K562 (cell line): ENCODE data around the gene KCP. TPM values are rescaled to one million over a fixed set of nuclear protein-coding genes. Genes with fewer than 3 reads are reported as not detected.

Experiments
- AFF1 ChIP-seq, 2 experiments: fragments of 450-650 bp; IDR thresholded peaks; 2 replicates each; pipeline ENCODE4 v1.6.1; 2018; ENCODE audit warnings: mild to moderate bottlenecking in 2 of 2, low read depth in 1 of 2; ENCODE audit not compliant: partially characterized antibody in 2 of 2
- EHMT2 ChIP-seq: fragments of 450-650 bp; IDR thresholded peaks from 2 replicates; pipeline ENCODE4 v1.6.1; 2018; ENCODE audit warnings: antibody characterized with exemption
- ETV5 ChIP-seq: sonication (generic); formaldehyde crosslinking; IDR thresholded peaks from 2 replicates; pipeline ENCODE4 v1.4.0; 2020; ENCODE audit warnings: low read depth, mild to moderate bottlenecking, missing genetic modification reagents
- GTF3C2 ChIP-seq: IDR thresholded peaks from 3 replicates; pipeline ENCODE4 v1.6.1; 2011; ENCODE audit warnings: borderline replicate concordance, mild to moderate bottlenecking, moderate library complexity; ENCODE audit not compliant: insufficient read length; ENCODE audit errors: extremely low read depth
- HMGN3 ChIP-seq: IDR thresholded peaks from 2 replicates; pipeline ENCODE4 v1.6.1; 2011; ENCODE audit warnings: borderline replicate concordance, low read depth, mild to moderate bottlenecking, mixed read lengths, low read length; ENCODE audit not compliant: insufficient read length; ENCODE audit errors: extremely low read depth
- NCOA6 ChIP-seq: fragments of 450-650 bp; IDR thresholded peaks from 2 replicates; pipeline ENCODE4 v1.6.1; 2017; ENCODE audit warnings: mild to moderate bottlenecking
- POLR2G ChIP-seq: fragments of 200-400 bp; formaldehyde crosslinking; IDR thresholded peaks from 2 replicates; pipeline ENCODE4 v1.6.1; 2017; ENCODE audit warnings: low read depth, mild to moderate bottlenecking, antibody characterized with exemption, low read length, moderate library complexity
- POU5F1 ChIP-seq: fragments of 150-350 bp; IDR thresholded peaks from 2 replicates; pipeline ENCODE4 v1.6.1; 2014; ENCODE audit warnings: borderline replicate concordance, low read length, low read depth, mild to moderate bottlenecking; ENCODE audit not compliant: partially characterized antibody
- RNF2 ChIP-seq: sonication (generic); IDR thresholded peaks from 2 replicates; pipeline ENCODE4 v1.6.1; 2016
- RUNX1 ChIP-seq: sonication (generic); IDR thresholded peaks from 2 replicates; pipeline ENCODE4 v1.6.1; 2016; ENCODE audit warnings: antibody characterized with exemption, low read depth
- SNAPC5 ChIP-seq: fragments of 250-450 bp; sonication (Bioruptor Pico); IDR thresholded peaks from 2 replicates; pipeline ENCODE4 v1.8.0; 2021; ENCODE audit warnings: moderate library complexity, mild to moderate bottlenecking, inconsistent platforms
- TBP ChIP-seq: optimal IDR thresholded peaks from 2 replicates; pipeline ENCODE3; 2011; ENCODE audit warnings: low read depth, low read length, improper control_type of control experiment
- polyA plus RNA-seq, 8 experiments: library from polyadenylated mRNA; depleted of rRNA in 4 of 8; stranded (reverse) in 5 of 8; unstranded in 3 of 8; fragments of >200 nt; fragmentation: Nextera tagmentation in 2 of 8; fragmentation: Illumina TruSeq in 1 of 8; extraction: Ambion mirVana in 2 of 8; extraction: Trizol in 1 of 8; gene quantifications; 2 replicates each; pipeline versions ENCODE4 v1.2.1 to v1.2.3, GENCODE V29; 2011 to 2014; ENCODE audit warnings: inconsistent platforms in 1 of 8, missing spikeins in 1 of 8
- total RNA-seq, 7 experiments: library from RNA; depleted of rRNA in 6 of 7; stranded (reverse); fragments of >200 nt in 6 of 7; fragmentation: Illumina TruSeq in 2 of 7; extraction: Trizol in 2 of 7; gene quantifications; 2 replicates each; pipeline versions ENCODE4 v1.2.1 to v1.2.3, GENCODE V29; 2011 to 2021; ENCODE audit warnings: low replicate concordance in 1 of 7
- TF ChIP-seq, protein P1 (sequence below): fragments of 250-450 bp; sonication (Bioruptor Pico); IDR thresholded peaks from 2 replicates; pipeline ENCODE4 v1.5.0; 2021; ENCODE audit warnings: mild to moderate bottlenecking, moderate library complexity

Gene KCP
- total and polyA plus RNA-seq, 9 of the 15 experiments (the other 6 are each of a cell fraction or from before 2014, with no cell fraction given), result 0.06 to 0.17 (median 0.12) TPM; not detected in 3

- TF ChIP-seq, protein P1, sequence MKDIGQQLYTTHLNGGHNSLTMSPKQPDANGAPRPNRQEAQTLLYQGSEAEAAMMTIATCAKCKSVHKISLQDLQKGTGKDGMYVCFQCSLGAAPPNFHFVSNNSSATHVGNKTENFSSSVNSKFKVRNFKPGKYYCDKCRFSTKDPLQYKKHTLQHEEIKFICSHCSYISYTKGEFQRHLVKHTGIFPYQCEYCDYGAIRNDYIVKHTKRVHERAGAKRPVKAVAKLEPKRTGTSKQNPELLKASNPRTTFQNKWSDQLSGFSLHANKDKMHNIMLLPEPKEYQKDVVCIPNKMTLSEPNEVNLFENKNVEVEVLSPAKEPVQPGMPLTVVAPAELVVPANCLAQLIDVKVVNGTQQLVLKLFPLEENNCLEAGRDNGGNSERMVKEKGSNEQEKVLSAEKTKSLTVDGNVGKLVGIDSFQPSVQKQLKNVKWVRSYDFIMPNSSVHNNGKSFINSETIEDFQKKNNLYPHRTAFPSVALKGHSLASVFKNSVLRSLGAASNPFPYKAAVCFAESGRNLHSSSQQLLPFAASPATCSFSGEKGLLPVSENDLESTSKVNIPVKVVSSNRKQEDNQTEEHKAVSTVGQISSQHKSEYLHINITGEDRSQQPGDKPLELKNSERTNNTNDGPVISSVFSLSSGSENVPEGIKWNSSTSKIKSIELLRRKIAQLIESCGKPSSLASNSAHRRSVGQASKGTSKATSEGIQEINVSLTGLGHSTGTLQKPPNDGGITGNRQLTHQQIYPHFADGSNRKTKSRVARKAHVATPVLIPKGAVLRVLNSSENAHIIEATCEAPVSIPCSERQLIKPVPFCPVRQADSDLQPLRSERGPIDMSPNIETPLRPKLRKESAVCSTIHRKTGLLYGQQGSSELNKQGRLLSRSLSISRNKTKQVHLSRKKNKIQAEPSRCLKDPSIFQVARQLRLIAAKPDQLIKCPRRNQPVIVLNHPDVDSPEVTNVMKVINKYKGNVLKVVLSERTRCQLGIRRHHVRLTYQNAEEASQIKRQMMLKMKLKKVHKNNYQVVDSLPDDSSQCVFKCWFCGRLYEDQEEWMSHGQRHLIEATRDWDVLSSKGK (CRISPR knock-in tag), result no peak
- TF ChIP-seq GTF3C2 (no peak), EHMT2 (no peak), RUNX1 (no peak), SNAPC5 (CRISPR knock-in tag) (no peak), POLR2G (no peak), TBP (no peak), AFF1 (IDR thresholded peaks at IDR 0.05; ENCODE audit: low read depth in 1 of 2, partially characterized antibody in 2 of 2) (no peak), HMGN3 (no peak), RNF2 (no peak), NCOA6 (no peak), POU5F1 (no peak), ETV5 (CRISPR knock-in tag) (no peak)
Measured at GRCh38 chr7:128902761-128903585, 7.5 kb downstream of the KCP start (continued).
